ENCODE results near the gene UVSSA.

DNA sequence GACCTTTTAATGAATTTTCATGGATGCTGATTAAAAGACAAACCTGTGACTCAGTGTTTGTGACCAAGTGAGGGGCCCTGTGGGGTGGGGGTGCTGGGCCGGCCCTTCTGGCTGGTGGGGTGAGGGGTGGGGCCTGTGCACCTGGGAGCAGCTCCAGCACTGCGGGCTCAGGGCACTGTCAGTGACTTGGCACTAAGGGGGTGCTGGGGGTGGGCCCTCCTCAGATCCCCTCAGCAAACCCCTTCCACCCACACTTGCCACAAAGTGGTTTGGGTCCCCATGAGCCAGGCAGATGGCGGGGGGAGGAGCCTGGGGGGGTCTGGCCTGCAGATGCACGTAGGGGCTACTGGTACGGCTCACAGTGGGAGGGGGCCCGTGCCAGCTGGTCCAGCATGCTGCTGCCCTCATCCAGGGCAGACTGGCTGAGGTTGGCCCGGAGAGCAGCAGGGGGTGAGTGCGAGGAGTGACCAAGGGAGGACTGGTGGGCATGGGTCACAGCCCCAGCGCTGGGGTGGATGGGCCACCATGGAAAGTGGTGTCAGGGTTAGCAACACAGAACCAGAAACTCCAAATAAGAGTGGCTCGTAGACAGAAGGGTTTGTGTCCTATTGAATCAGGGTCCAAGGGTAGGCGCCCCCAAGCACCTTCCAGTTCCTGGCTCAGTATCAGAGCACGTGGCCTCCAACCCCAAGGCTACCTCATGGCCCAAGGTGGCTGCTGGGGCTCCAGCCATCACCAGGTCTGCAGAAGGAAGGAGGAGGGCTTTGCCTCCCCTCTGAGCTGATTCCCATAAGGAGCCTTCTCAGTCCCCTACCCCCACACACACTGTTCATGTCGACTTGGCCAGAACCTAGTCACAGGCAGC, 49.2 kb downstream of the UVSSA start:
- no peak for TF ChIP-seq YY1 (IDR thresholded peaks at IDR 0.05; ENCODE audit: insufficient read depth, insufficient read length)
- TF ChIP-seq ZNF274 (IDR thresholded peaks at IDR 0.05; ENCODE audit: low read depth, low read length) = no peak

All from NT2/D1 (cell line).